GM23338 (cell line): Measurements from ENCODE around the gene CSTB.

Experiments
- CREB1 ChIP-seq: fragments of 250-450 bp; sonication (Bioruptor Pico); IDR thresholded peaks from 2 replicates; pipeline ENCODE4 v1.5.0; 2020; ENCODE audit warnings: low read depth, mild to moderate bottlenecking, moderate library complexity
- CTCF ChIP-seq, 2 experiments: fragments of 200-600 bp in 1 of 2; sonication (generic) in 1 of 2; conservative IDR thresholded peaks; 2 replicates each; pipeline versions ENCODE4 v1.5.1 to v1.6.1; 2016 to 2017; ENCODE audit warnings: antibody characterized with exemption in 2 of 2, low read depth in 2 of 2, mild to moderate bottlenecking in 2 of 2, moderate library complexity in 1 of 2
- ETS1 ChIP-seq: IDR thresholded peaks from 2 replicates; pipeline ENCODE4 v1.6.1; 2016; ENCODE audit warnings: antibody characterized with exemption
- EZH2 ChIP-seq: fragments of 200-600 bp; sonication (generic); IDR thresholded peaks from one replicate; pipeline ENCODE4 v1.8.0; 2017; ENCODE audit warnings: antibody characterized with exemption, mild to moderate bottlenecking, low read depth; ENCODE audit not compliant: unreplicated experiment
- EZH2phosphoT487 ChIP-seq: fragments of 200-600 bp; sonication (generic); IDR thresholded peaks from one replicate; pipeline ENCODE4 v1.8.1; 2018; ENCODE audit warnings: antibody characterized with exemption; ENCODE audit not compliant: unreplicated experiment
- JUNB ChIP-seq: IDR thresholded peaks from one replicate; pipeline ENCODE4 v1.6.1; 2016; ENCODE audit warnings: antibody characterized with exemption; ENCODE audit not compliant: unreplicated experiment
- NANOG ChIP-seq: IDR thresholded peaks from 2 replicates; pipeline ENCODE4 v1.6.1; 2016; ENCODE audit warnings: antibody characterized with exemption, borderline replicate concordance
- POLR2AphosphoS5 ChIP-seq: IDR thresholded peaks from 2 replicates; pipeline ENCODE4 v1.6.1; 2016; ENCODE audit warnings: antibody characterized with exemption, low read depth
- REST ChIP-seq: IDR thresholded peaks from one replicate; pipeline ENCODE4 v1.6.1; 2018; ENCODE audit warnings: antibody characterized with exemption; ENCODE audit not compliant: unreplicated experiment
- STAT1 ChIP-seq: IDR thresholded peaks from one replicate; pipeline ENCODE4 v1.6.1; 2016; ENCODE audit warnings: antibody characterized with exemption; ENCODE audit not compliant: unreplicated experiment
- ZNF331 ChIP-seq: fragments of 250-450 bp; sonication (Bioruptor Pico); IDR thresholded peaks from 2 replicates; pipeline ENCODE4 v1.5.0; 2020; ENCODE audit warnings: low read depth, mild to moderate bottlenecking, moderate library complexity

GRCh38 chr21:43750339-43751033 is 25.6 kb downstream of the CSTB start:
- TF ChIP-seq CTCF (conservative IDR thresholded peaks at IDR 0.05; ENCODE audit: low read depth in 2 of 2) (no peak), EZH2 (no peak), STAT1 (no peak), JUNB (no peak), EZH2phosphoT487 (no peak), REST (no peak), POLR2AphosphoS5 (no peak), ZNF331 (CRISPR knock-in tag) (no peak), CREB1 (CRISPR knock-in tag) (no peak), ETS1 (no peak), NANOG (no peak)
